ENCODE measurements around the gene PTGR2. TPM values are rescaled to one million over a fixed set of nuclear protein-coding genes. Genes with fewer than 3 reads are reported as not detected.
"Not testable (repeated sequence)": the region's sequence is repeated elsewhere in the genome, so short reads cannot be mapped to it uniquely, and the experiment has no call there.

PTGR2 gene
- total and polyA plus RNA-seq, 2 experiments from 2014 or later, result 7.1 to 11.7 TPM

- WGBS (ENCODE audit: low lambda C conversion rate, missing lambda C conversion rate), result 90% methylated on average over 7 of the region's 7 CpGs
- H3K9me2 ChIP-seq (replicated peaks; ENCODE audit: insufficient read depth); H3K4me1 ChIP-seq (ENCODE audit: insufficient read depth): not testable (repeated sequence)
These were observed 24.4 kb upstream of the PTGR2 start for GRCh38 chr14:73827190-73827589.

GRCh38 chr14:73829071-73829470 is 22.6 kb upstream of the PTGR2 start:
- Histone ChIP-seq H3K4me1 (ENCODE audit: insufficient read depth) (peaks cover 16% of the 10 kb centered on the region), H3K4me3 (no peak overlapping the region), H3K27me3 (no peaks in the 10 kb centered on the region), H4K20me1 (ENCODE audit: insufficient read depth, poor library complexity, severe bottlenecking) (no peaks in the 10 kb centered on the region), H3K9me3 (ENCODE audit: low read depth) (no peaks in the 10 kb centered on the region), H3K79me2 (no peaks in the 10 kb centered on the region), H3K4me2 (no peak overlapping the region), H3K27ac (no peak overlapping the region), H3K9me2 (replicated peaks; ENCODE audit: insufficient read depth) (no peaks in the 10 kb centered on the region), H2AFZ (no peak overlapping the region), H3K36me3 (replicated peaks; ENCODE audit: insufficient read depth, low read depth) (no peaks in the 10 kb centered on the region)
- 96% methylated on average over 4 of the region's 4 CpGs for WGBS (ENCODE audit: low lambda C conversion rate, missing lambda C conversion rate)
- TF ChIP-seq EZH2 (IDR thresholded peaks at IDR 0.05; ENCODE audit: borderline replicate concordance), result no peak
- no peak for DNase-seq (ENCODE audit: low spot score)

More at GRCh38 chr14:73827190-73827589, 24.4 kb upstream of the PTGR2 start:
- H4K20me1 ChIP-seq (ENCODE audit: insufficient read depth, poor library complexity, severe bottlenecking); H3K36me3 ChIP-seq (replicated peaks; ENCODE audit: insufficient read depth, low read depth); H3K9me3 ChIP-seq (ENCODE audit: low read depth); DNase-seq (ENCODE audit: low spot score); H3K79me2 ChIP-seq; H3K4me2 ChIP-seq; H3K27ac ChIP-seq; H3K4me3 ChIP-seq; H3K27me3 ChIP-seq; H2AFZ ChIP-seq: not testable (repeated sequence)
- TF ChIP-seq, protein P1, sequence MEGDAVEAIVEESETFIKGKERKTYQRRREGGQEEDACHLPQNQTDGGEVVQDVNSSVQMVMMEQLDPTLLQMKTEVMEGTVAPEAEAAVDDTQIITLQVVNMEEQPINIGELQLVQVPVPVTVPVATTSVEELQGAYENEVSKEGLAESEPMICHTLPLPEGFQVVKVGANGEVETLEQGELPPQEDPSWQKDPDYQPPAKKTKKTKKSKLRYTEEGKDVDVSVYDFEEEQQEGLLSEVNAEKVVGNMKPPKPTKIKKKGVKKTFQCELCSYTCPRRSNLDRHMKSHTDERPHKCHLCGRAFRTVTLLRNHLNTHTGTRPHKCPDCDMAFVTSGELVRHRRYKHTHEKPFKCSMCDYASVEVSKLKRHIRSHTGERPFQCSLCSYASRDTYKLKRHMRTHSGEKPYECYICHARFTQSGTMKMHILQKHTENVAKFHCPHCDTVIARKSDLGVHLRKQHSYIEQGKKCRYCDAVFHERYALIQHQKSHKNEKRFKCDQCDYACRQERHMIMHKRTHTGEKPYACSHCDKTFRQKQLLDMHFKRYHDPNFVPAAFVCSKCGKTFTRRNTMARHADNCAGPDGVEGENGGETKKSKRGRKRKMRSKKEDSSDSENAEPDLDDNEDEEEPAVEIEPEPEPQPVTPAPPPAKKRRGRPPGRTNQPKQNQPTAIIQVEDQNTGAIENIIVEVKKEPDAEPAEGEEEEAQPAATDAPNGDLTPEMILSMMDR (IDR thresholded peaks at IDR 0.05; ENCODE audit: poor library complexity), result peak; percentile 25

- Histone ChIP-seq H3K9me3 (ENCODE audit: low read depth) (no peaks in the 10 kb centered on the region), H3K9me2 (replicated peaks; ENCODE audit: insufficient read depth) (no peaks in the 10 kb centered on the region), H3K4me3 (no peak overlapping the region), H3K4me1 (ENCODE audit: insufficient read depth) (peaks cover 20% of the 10 kb centered on the region), H3K27ac (peak overlapping the region; percentile 39), H3K4me2 (no peak overlapping the region), H3K36me3 (replicated peaks; ENCODE audit: insufficient read depth, low read depth) (no peaks in the 10 kb centered on the region), H3K27me3 (no peaks in the 10 kb centered on the region), H4K20me1 (ENCODE audit: insufficient read depth, poor library complexity, severe bottlenecking) (no peaks in the 10 kb centered on the region), H3K79me2 (no peaks in the 10 kb centered on the region), H2AFZ (no peak overlapping the region)
- DNase-seq (ENCODE audit: low spot score), result peak; percentile 56
- TF ChIP-seq EZH2 (IDR thresholded peaks at IDR 0.05; ENCODE audit: borderline replicate concordance), result no peak
- TF ChIP-seq EZH2phosphoT487 (IDR thresholded peaks at IDR 0.05; ENCODE audit: low read depth, severe bottlenecking, unreplicated experiment), result no peak
- TF ChIP-seq, protein P1 (IDR thresholded peaks at IDR 0.05; ENCODE audit: poor library complexity), result no peak
- WGBS (ENCODE audit: low lambda C conversion rate, missing lambda C conversion rate), result 86% methylated on average over 9 of the region's 9 CpGs
These were observed 21.9 kb upstream of the PTGR2 start for GRCh38 chr14:73829526-73830431.

- WGBS (ENCODE audit: low lambda C conversion rate, missing lambda C conversion rate), result 97% methylated on average over 1 of the region's 1 CpG
- Histone ChIP-seq H2AFZ (no peak overlapping the region), H3K27ac (peak overlapping the region; percentile 83), H3K4me1 (ENCODE audit: insufficient read depth) (peaks cover 24% of the 10 kb centered on the region), H3K4me2 (peak overlapping the region; percentile 32), H3K36me3 (replicated peaks; ENCODE audit: insufficient read depth, low read depth) (no peaks in the 10 kb centered on the region), H3K79me2 (no peaks in the 10 kb centered on the region), H4K20me1 (ENCODE audit: insufficient read depth, poor library complexity, severe bottlenecking) (no peaks in the 10 kb centered on the region), H3K9me3 (ENCODE audit: low read depth) (no peaks in the 10 kb centered on the region), H3K4me3 (no peak overlapping the region), H3K27me3 (no peaks in the 10 kb centered on the region), H3K9me2 (replicated peaks; ENCODE audit: insufficient read depth) (no peaks in the 10 kb centered on the region)
- no peak for DNase-seq (ENCODE audit: low spot score)
- TF ChIP-seq EZH2 (IDR thresholded peaks at IDR 0.05; ENCODE audit: borderline replicate concordance) (no peak), EZH2phosphoT487 (IDR thresholded peaks at IDR 0.05; ENCODE audit: low read depth, severe bottlenecking, unreplicated experiment) (no peak)
- TF ChIP-seq, protein P1 (IDR thresholded peaks at IDR 0.05; ENCODE audit: poor library complexity), result no peak
These were observed 18.6 kb upstream of the PTGR2 start for GRCh38 chr14:73833034-73833433.

Data from hepatocyte (in vitro differentiated cells).